HG03064 (cell line): Measurements from ENCODE around the gene PLXDC2.

Source experiments
- ATAC-seq: cut with Tn5 transposase; IDR thresholded peaks from one replicate; pipeline ENCODE4 v1.9.1; 2021; ENCODE audit warnings: low read depth; ENCODE audit not compliant: unreplicated experiment

The PLXDC2 gene

DNA sequence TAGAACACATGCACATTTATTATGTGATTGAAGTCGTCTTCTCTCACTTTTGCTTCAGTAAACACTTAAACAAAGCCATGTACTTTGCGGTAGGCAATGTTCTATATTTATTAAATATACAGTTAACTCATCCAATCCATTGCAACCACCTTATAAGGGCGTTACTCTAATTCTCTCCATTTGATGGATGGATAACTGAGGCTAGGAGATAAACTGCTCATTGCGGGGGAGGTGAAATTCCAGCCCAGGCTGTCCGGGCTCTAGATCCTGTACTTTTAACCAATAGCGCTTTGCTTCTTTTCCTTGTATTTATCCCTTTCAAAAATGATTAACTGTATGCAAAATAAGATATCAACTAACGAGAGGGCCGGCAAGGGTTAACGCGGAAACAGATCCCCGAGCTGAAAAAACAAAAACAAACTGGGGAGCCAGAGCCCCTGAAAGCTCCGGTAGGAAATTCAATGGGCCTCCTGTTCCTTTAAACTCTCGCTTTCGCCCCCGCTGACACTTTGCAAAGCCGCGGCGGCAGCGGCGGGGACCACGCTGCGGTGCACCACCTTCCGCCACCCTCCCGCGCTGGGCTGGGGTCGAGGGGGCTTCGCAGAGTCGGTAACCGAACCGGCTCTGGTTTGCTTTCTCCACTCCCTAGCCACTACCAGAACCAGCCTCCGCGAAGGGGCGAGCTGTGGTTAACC is 1.0 kb upstream of the PLXDC2 start:
- ATAC-seq, result no peak

- no peak for ATAC-seq
Measured at GRCh38 chr10:19815731-19816410, 361 bp upstream of the PLXDC2 start.

- no peak for ATAC-seq
Measured at GRCh38 chr10:19817231-19817933, 1.1 kb downstream of the PLXDC2 start.

DNA sequence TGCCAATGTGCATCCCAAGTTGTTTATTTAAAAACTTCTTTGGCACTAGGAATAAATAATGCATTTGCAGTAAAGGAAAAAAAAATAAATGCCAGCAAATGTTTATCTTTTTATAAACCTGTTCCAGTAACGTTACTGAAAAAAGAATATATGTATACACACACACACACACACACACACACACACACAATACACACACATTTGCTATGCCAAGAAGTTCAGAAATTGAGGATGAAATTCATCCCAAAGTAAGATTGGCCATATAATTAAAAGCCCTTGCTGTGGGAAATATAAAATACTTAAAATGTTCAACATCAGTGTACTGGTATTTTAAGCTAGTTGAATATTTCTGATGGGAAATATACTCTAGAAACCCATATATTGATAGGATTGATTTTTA is 2.6 kb downstream of the PLXDC2 start:
- no peak for ATAC-seq

DNA sequence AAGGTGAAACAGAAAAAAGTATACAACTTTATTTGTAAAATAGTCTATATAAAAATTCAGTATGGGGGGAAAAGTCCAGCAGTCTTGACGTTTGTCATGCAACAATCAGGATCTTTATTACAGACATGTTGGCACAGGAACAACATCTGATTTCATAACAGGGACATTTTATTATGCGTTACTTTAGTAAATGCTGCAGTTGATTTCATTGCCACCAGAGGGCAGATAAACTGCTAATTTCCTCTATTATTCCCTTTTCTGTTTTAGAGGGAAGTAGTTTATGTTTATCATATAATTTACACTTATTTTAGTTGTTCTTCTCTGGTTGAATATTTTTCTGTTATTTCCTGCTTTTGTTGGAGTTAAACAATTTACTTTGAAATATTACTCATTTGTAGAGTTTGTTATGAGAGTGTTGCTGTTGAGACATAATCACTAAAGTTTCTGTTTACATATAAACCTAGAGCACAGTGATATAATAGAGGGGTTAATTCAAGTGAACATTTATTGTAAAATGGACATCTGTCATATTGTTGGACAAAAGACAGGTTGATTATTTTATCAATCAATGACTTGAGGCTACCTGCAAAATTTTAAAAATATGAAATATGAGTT is 3.3 kb downstream of the PLXDC2 start:
- ATAC-seq, result no peak

- no peak for ATAC-seq
Measured at GRCh38 chr10:19824381-19825342, 8.4 kb downstream of the PLXDC2 start.

- no peak for ATAC-seq
Measured at GRCh38 chr10:19825700-19826099, 9.5 kb downstream of the PLXDC2 start.

DNA sequence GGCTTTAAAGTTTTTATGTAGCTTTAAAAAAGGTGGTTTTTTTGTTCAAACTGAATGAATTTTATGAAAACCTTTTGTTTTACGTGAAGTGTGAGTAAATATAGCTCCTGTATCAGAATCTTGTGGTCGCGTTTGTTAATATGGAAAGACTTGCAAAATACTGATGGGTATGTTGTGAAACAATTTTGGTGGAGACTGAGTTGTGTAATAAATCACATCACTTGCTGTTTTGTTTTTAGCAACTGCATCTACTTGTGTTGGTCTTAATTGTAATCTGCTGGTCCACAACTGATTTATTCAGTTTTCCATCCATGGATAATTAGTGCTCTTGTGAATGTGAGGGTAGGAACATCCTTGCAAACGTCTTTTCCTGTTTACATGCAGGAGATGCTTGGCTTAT is 10.5 kb downstream of the PLXDC2 start:
- ATAC-seq, result no peak

- no peak for ATAC-seq
Measured at GRCh38 chr10:19828278-19829049, 12.2 kb downstream of the PLXDC2 start.

DNA sequence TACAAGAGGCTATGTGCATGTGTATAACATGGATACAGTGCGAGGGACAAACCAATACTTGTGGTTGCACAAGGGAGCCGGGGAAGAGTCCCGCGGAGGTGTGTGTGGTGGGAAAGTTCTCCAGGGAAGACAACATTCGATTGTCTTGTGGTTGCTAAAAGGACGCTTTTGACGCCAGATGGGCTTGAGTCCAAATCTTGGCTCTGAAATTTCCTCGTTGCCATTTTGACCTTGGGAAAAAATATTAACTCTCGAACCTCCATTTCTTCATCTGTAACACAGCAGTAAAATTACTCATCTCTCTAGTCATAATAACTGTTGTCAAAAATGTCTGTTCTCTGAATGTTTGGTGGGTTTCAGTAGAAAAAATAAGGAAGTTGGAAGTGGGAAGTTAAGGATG is 16.5 kb downstream of the PLXDC2 start:
- ATAC-seq, result no peak

DNA sequence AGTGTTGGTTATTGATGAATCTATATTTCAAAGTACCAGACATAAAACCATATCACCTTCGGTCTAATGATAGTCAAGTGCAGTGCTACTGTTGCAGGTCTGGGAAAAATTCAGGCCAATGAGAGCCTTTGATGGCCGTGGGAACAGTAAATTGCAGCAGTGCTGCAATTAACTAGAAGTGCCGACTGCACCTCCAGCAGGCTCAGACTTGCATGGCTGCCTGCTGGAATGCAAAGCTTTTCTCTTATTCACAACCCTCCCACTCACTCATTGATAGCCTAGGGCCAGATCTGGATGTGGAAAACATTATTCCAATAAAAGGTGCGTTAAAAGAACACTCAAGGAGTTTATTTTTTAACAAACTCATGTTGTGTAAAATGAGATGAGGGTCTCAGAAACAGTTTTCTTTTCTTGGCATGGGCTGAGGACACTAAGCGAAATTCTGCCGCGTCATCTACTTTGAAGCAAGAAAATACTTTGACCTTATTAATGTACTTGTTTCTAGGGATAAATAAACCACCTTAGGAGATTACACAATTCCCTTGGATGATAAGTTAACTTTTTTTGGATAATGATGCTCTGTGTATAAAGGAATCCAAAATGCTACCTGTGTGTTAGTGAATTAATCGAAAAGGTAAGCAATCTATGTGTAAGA is 17.1 kb downstream of the PLXDC2 start:
- no peak for ATAC-seq

- no peak for ATAC-seq
Measured at GRCh38 chr10:19835952-19836351, 19.7 kb downstream of the PLXDC2 start.

- no peak for ATAC-seq
Measured at GRCh38 chr10:19839090-19839489, 22.9 kb downstream of the PLXDC2 start.

DNA sequence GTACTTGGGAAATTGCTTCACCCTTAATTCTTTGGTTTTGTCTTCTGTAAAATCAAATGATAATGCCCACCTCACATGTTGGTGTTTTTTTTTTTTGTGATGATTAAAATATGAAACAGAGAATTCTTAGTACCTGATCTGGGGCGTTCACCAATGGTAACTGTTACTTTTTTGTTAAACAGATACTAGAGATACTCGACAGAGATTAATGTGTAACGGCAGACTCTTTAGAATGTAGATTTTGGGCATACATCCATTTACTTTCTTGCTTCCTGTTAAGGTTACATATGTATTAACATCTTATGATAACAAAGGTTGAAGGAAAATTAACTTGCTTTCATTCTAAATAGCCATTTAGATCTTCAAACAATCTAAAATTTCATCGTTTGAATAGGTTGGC is 23.3 kb downstream of the PLXDC2 start:
- ATAC-seq, result no peak

- ATAC-seq, result no peak
Measured at GRCh38 chr10:19840776-19841175, 24.5 kb downstream of the PLXDC2 start.

GRCh38 chr10:19843487-19843886 is 27.3 kb downstream of the PLXDC2 start:
- ATAC-seq, result no peak

- no peak for ATAC-seq
Measured at GRCh38 chr10:19845503-19846368, 29.5 kb downstream of the PLXDC2 start.

DNA sequence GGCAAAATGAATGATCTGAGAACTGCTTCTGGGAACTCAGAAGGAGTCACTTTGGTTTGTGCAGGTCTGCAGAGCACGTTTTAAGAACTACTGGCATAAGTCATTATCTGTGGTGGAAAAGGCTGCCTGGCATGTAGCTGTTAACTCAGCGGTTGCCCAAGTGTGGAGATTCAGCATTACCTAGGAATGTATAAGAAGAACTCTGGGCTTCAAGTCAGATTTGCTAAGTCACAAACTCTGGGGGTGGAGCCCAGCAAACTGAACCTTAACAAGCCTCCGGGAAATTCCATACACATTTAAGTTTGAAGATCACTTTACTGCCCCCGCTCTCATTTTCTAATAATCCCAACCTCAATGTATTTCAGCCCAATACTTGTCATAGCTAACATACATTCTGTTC is 31.1 kb downstream of the PLXDC2 start:
- ATAC-seq, result no peak
